Hepatocyte (in vitro differentiated cells): ENCODE measurements around the gene KBTBD7.

Experiments used
- CTCF ChIP-seq: fragments of 200-600 bp; sonication (generic); IDR thresholded peaks from 2 replicates; pipeline ENCODE4 v1.5.1; 2016; ENCODE audit warnings: antibody characterized with exemption, mild to moderate bottlenecking; ENCODE audit not compliant: poor library complexity
- EZH2 ChIP-seq: fragments of 200-600 bp; sonication (generic); IDR thresholded peaks from 2 replicates; pipeline ENCODE4 v1.6.1; 2016; ENCODE audit warnings: antibody characterized with exemption, mild to moderate bottlenecking, borderline replicate concordance
- EZH2phosphoT487 ChIP-seq: fragments of 200-600 bp; sonication (generic); IDR thresholded peaks from one replicate; pipeline ENCODE4 v1.6.1; 2018; ENCODE audit warnings: antibody characterized with exemption, mild to moderate bottlenecking, low read depth, moderate library complexity; ENCODE audit not compliant: unreplicated experiment, severe bottlenecking

- TF ChIP-seq CTCF (no peak), EZH2 (no peak), EZH2phosphoT487 (no peak)
Observed at GRCh38 chr13:41178040-41178439, 16.3 kb downstream of the KBTBD7 start.
